H1 (cell line): ENCODE data around the gene CSGALNACT2. TPM values are rescaled to one million over a fixed set of nuclear protein-coding genes. Genes with fewer than 3 reads are reported as not detected.

ENCODE experiments used
- CTCF ChIA-PET: fragments of 300-600 bp; sonication (Branson Sonifier 250); formaldehyde crosslinking; loops from one replicate; lab custom pipeline; 2021; ENCODE audit not compliant: partially characterized antibody; lab: Charles Lee
- POLR2A ChIA-PET: fragments of 300-600 bp; sonication (Branson Sonifier 250); formaldehyde crosslinking; loops from one replicate; lab custom pipeline; 2021; ENCODE audit warnings: inconsistent platforms; ENCODE audit not compliant: partially characterized antibody; lab: Charles Lee
- DNase-seq, 2 experiments: peaks; one replicate each; pipeline versions ENCODE4 v3.0.0 to v3.0.0-alpha.2; 2010 to 2022; ENCODE audit warnings: low spot score in 2 of 2, low read depth in 1 of 2, mixed read lengths in 1 of 2
- FAIRE-seq: peaks from 2 replicates; lab custom pipeline; 2011; peaks lifted over from hg19 to GRCh38; lab: Jason Lieb, UNC
- H2AFZ ChIP-seq: 2 replicates; pipeline ENCODE4 v1.8.1; 2012; ENCODE audit warnings: low read length, inconsistent platforms
- H2AK5ac ChIP-seq: 2 replicates; pipeline ENCODE4 v1.6.1; 2013; ENCODE audit warnings: low read depth, low read length
- H2BK120ac ChIP-seq: replicated peaks from 2 replicates; pipeline ENCODE3; 2013; ENCODE audit warnings: low read depth, low read length, inconsistent platforms
- H2BK12ac ChIP-seq: 2 replicates; pipeline ENCODE4 v1.6.1; 2013; ENCODE audit warnings: low read depth, low read length
- H2BK15ac ChIP-seq: 2 replicates; pipeline ENCODE4 v1.6.1; 2013; ENCODE audit warnings: low read length
- H2BK20ac ChIP-seq: 2 replicates; pipeline ENCODE4 v1.6.1; 2013; ENCODE audit warnings: low read length
- H2BK5ac ChIP-seq: 2 replicates; pipeline ENCODE4 v1.6.1; 2013; ENCODE audit warnings: low read depth, low read length
- H3K14ac ChIP-seq: 2 replicates; pipeline ENCODE4 v1.6.1; 2013; ENCODE audit warnings: inconsistent platforms; ENCODE audit not compliant: insufficient read length
- H3K18ac ChIP-seq: 2 replicates; pipeline ENCODE4 v1.6.1; 2013; ENCODE audit warnings: low read length; ENCODE audit errors: extremely low read depth
- H3K23ac ChIP-seq: 2 replicates; pipeline ENCODE4 v1.6.1; 2013; ENCODE audit warnings: inconsistent platforms; ENCODE audit not compliant: insufficient read length
- H3K23me2 ChIP-seq: 2 replicates; pipeline ENCODE4 v1.6.1; 2013; ENCODE audit warnings: low read depth, low read length
- H3K27ac ChIP-seq: 2 replicates; pipeline ENCODE4 v1.6.1; 2011; ENCODE audit warnings: low read depth, low read length, inconsistent platforms
- H3K27me3 ChIP-seq, 4 experiments: replicated peaks in 1 of 4; 1 replicate in 1 of 4; 2 replicates in 3 of 4; pipeline versions ENCODE4 v1.6.1 to v1.8.1; 2011 to 2013; ENCODE audit warnings: low read length in 3 of 4, mild to moderate bottlenecking in 3 of 4, inconsistent platforms in 2 of 4, mixed read lengths in 2 of 4, moderate library complexity in 1 of 4; ENCODE audit not compliant: control insufficient read depth in 3 of 4, insufficient read depth in 3 of 4; ENCODE audit errors: extremely low read depth in 1 of 4
- H3K36me3 ChIP-seq, 4 experiments: 2 replicates each; pipeline versions ENCODE4 v1.6.1 to v1.8.1; 2011 to 2013; ENCODE audit warnings: mild to moderate bottlenecking in 4 of 4, low read length in 3 of 4, moderate library complexity in 2 of 4, control low read depth in 1 of 4, inconsistent platforms in 1 of 4; ENCODE audit not compliant: insufficient read depth in 4 of 4, control insufficient read depth in 2 of 4
- H3K4ac ChIP-seq: replicated peaks from 2 replicates; pipeline ENCODE3; 2013; ENCODE audit warnings: low read length, low read depth, mixed read lengths, inconsistent platforms; ENCODE audit not compliant: insufficient read length
- H3K4me1 ChIP-seq, 4 experiments: replicated peaks in 1 of 4; 1 replicate in 1 of 4; 2 replicates in 3 of 4; pipeline versions ENCODE4 v1.6.1 to v1.8.1; 2011 to 2013; ENCODE audit warnings: low read length in 3 of 4, inconsistent platforms in 2 of 4, mixed read lengths in 1 of 4; ENCODE audit not compliant: insufficient read depth in 4 of 4, control insufficient read depth in 3 of 4
- H3K4me2 ChIP-seq, 2 experiments: 2 replicates each; pipeline versions ENCODE4 v1.6.1 to v1.8.1; 2011 to 2013; ENCODE audit warnings: low read depth in 2 of 2, low read length in 2 of 2, control low read depth in 1 of 2, inconsistent platforms in 1 of 2, mild to moderate bottlenecking in 1 of 2; ENCODE audit not compliant: insufficient read depth in 1 of 2
- H3K4me3 ChIP-seq, 4 experiments: fragments of 200-600, 300-600 bp in 1 of 4; sonication (generic), shearing (Covaris generic), sonication (Bioruptor Twin) in 1 of 4; 2 replicates each; pipeline versions ENCODE4 v1.5.1 to v1.8.1; 2011 to 2016; ENCODE audit warnings: low read length in 4 of 4, low read depth in 3 of 4, control low read depth in 2 of 4, inconsistent platforms in 2 of 4, mild to moderate bottlenecking in 2 of 4, mixed read lengths in 1 of 4, moderate library complexity in 1 of 4; ENCODE audit not compliant: insufficient read depth in 2 of 4; ENCODE audit errors: extremely low read depth in 1 of 4
- H3K56ac ChIP-seq: replicated peaks from 2 replicates; pipeline ENCODE3; 2013; ENCODE audit warnings: low read depth, mild to moderate bottlenecking, mixed read lengths, low read length, inconsistent platforms; ENCODE audit not compliant: insufficient read length
- H3K79me1 ChIP-seq: 2 replicates; pipeline ENCODE4 v1.6.1; 2013; ENCODE audit warnings: low read depth, low read length, control low read depth
- H3K79me2 ChIP-seq, 2 experiments: 2 replicates each; pipeline versions ENCODE4 v1.6.1 to v1.8.1; 2012 to 2013; ENCODE audit warnings: low read length in 2 of 2, mild to moderate bottlenecking in 2 of 2, inconsistent platforms in 1 of 2; ENCODE audit not compliant: insufficient read depth in 2 of 2, control insufficient read depth in 1 of 2
- H3K9ac ChIP-seq, 4 experiments: replicated peaks in 1 of 4; 1 replicate in 1 of 4; 2 replicates in 3 of 4; pipeline versions ENCODE4 v1.6.1 to v1.8.1; 2011 to 2013; ENCODE audit warnings: low read depth in 3 of 4, low read length in 3 of 4, control low read depth in 2 of 4, mild to moderate bottlenecking in 2 of 4, moderate library complexity in 2 of 4, inconsistent platforms in 1 of 4; ENCODE audit errors: extremely low read depth in 1 of 4
- H3K9me3 ChIP-seq, 2 experiments: 2 replicates each; pipeline versions ENCODE4 v1.6.1 to v1.8.1; 2012 to 2013; ENCODE audit warnings: mild to moderate bottlenecking in 2 of 2, moderate library complexity in 2 of 2, control low read depth in 1 of 2, inconsistent platforms in 1 of 2, low read depth in 1 of 2, low read length in 1 of 2, mixed read lengths in 1 of 2; ENCODE audit not compliant: insufficient read depth in 2 of 2
- H4K20me1 ChIP-seq, 2 experiments: replicated peaks in 1 of 2; 2 replicates each; pipeline versions ENCODE3 to v1.8.1; 2011 to 2013; ENCODE audit warnings: inconsistent platforms in 2 of 2, low read length in 2 of 2, mild to moderate bottlenecking in 1 of 2; ENCODE audit not compliant: insufficient read depth in 2 of 2, control insufficient read depth in 1 of 2
- H4K5ac ChIP-seq: 2 replicates; pipeline ENCODE4 v1.6.1; 2013; ENCODE audit warnings: low read length, low read depth, mixed read lengths, inconsistent platforms; ENCODE audit not compliant: insufficient read length
- H4K8ac ChIP-seq: 2 replicates; pipeline ENCODE4 v1.8.0; 2013; ENCODE audit warnings: mild to moderate bottlenecking, moderate library complexity, low read length, inconsistent platforms; ENCODE audit not compliant: insufficient read depth; ENCODE audit errors: extremely low read depth
- H4K91ac ChIP-seq: replicated peaks from 2 replicates; pipeline ENCODE3; 2013; ENCODE audit warnings: low read length, mixed read lengths, inconsistent platforms; ENCODE audit not compliant: insufficient read length
- BRCA1 ChIP-seq: IDR thresholded peaks from 2 replicates; pipeline ENCODE4 v1.6.1; 2012; ENCODE audit warnings: low read depth, low read length, improper control_type of control experiment
- CHD1 ChIP-seq: IDR thresholded peaks from 2 replicates; pipeline ENCODE4 v1.6.1; 2012; ENCODE audit warnings: low read depth, low read length, improper control_type of control experiment
- HDAC6 ChIP-seq: IDR thresholded peaks from one replicate; pipeline ENCODE4 v1.7.1; 2012; ENCODE audit warnings: low read depth, mild to moderate bottlenecking, inconsistent platforms, low read length, moderate library complexity
- NRF1 ChIP-seq: IDR thresholded peaks from 2 replicates; pipeline ENCODE4 v1.6.1; 2011; ENCODE audit warnings: mild to moderate bottlenecking, low read depth, low read length, improper control_type of control experiment
- POLR2AphosphoS5 ChIP-seq: IDR thresholded peaks from 2 replicates; pipeline ENCODE4 v1.6.1; 2011; ENCODE audit warnings: low read depth, low read length
- WGBS, 2 experiments: shearing (Covaris generic) in 1 of 2; methylation state at CpG; one replicate each; pipeline versions ENCODE4 v1.1.6 to v1.1.7; 2013 to 2015; ENCODE audit warnings: low lambda C conversion rate in 2 of 2, mixed read lengths in 2 of 2, inconsistent platforms in 1 of 2, low coverage in 1 of 2, missing lambda C conversion rate in 1 of 2; ENCODE audit not compliant: insufficient replicate concordance in 2 of 2, insufficient coverage in 1 of 2, insufficient read length in 1 of 2; ENCODE audit errors: extremely low coverage in 1 of 2, missing lambda C conversion rate in 1 of 2; 5-methylcytosine and 5-hydroxymethylcytosine counted together
- polyA plus RNA-seq, 7 experiments: library from polyadenylated mRNA; depleted of rRNA in 3 of 7; stranded (reverse) in 5 of 7; unstranded in 2 of 7; fragments of >200 nt in 5 of 7; fragments of 200-250 nt in 2 of 7; gene quantifications; 1 replicate in 5 of 7; 2 replicates in 1 of 7; 4 replicates in 1 of 7; pipeline versions ENCODE4 v1.2.1 to v1.2.3, GENCODE V29; 2011 to 2013; ENCODE audit warnings: missing spikeins in 2 of 7, mixed read lengths in 2 of 7
- total RNA-seq: library from RNA; stranded (reverse); fragmentation: NEBNext Ultra II Directional; extraction: Animal tissue kit (Norgen Biotek cat#: 25700); gene quantifications from 2 replicates; pipeline ENCODE4 v1.2.1, GENCODE V29; 2021

The CSGALNACT2 gene
- total and polyA plus RNA-seq, 2 of the 8 experiments (the other 6 are each of a cell fraction or from before 2014, with no cell fraction given), result 2.6 to 5.3 TPM

GRCh38 chr10:43218951-43219837 lies 80.9 kb downstream of the CSGALNACT2 start:
- no peak overlapping the region for H2BK15ac ChIP-seq
- no peak overlapping the region for H3K27ac ChIP-seq
- DNase-seq, result no peak
- H2BK12ac ChIP-seq, result no peak overlapping the region
- no peak overlapping the region for H3K14ac ChIP-seq
- H3K79me1 ChIP-seq, result no peaks in the 10 kb centered on the region
- H3K27me3 ChIP-seq, result no peaks in the 10 kb centered on the region
- no peak overlapping the region for H3K18ac ChIP-seq
- H3K36me3 ChIP-seq, result no peaks in the 10 kb centered on the region
- no peak overlapping the region for H3K4me3 ChIP-seq
- H3K9ac ChIP-seq, result no peak overlapping the region
- no peak overlapping the region for H2BK120ac ChIP-seq
- H4K20me1 ChIP-seq, result peaks cover 0 to 1% of the 10 kb centered on the region in 2 experiments
- no peaks in the 10 kb centered on the region for H3K79me2 ChIP-seq
- TF ChIP-seq NRF1, result no peak
- TF ChIP-seq BRCA1, result no peak
- no peak for TF ChIP-seq CHD1
- no peak for TF ChIP-seq HDAC6
- no peak for TF ChIP-seq POLR2AphosphoS5
- TF ChIP-seq, all 59 proteins: peak for 0
- POLR2A ChIA-PET, result interaction anchor here (0.9 kb wide), 1 partner anchor 47 kb away, joined by 3 read pairs; the partner anchor contains the start of gene RASGEF1A
- no peaks in the 10 kb centered on the region for H3K23me2 ChIP-seq
- no peaks in the 10 kb centered on the region for H3K9me3 ChIP-seq
- no peak overlapping the region for H3K4ac ChIP-seq
- peaks cover 0 to 11% (median 2%) of the 10 kb centered on the region in 4 experiments; a peak in 4 of 7 replicates for H3K4me1 ChIP-seq
- no peak overlapping the region for H3K23ac ChIP-seq
- no peak overlapping the region for H3K56ac ChIP-seq
- no peak for FAIRE-seq
- H2BK5ac ChIP-seq, result no peak overlapping the region
- no peak overlapping the region for H2AK5ac ChIP-seq
- WGBS, 2 experiments, result 93% methylated on average over 18 of the region's 18 CpGs; no CpG with 5 or more reads in 1 of the 2 experiments
- H3K4me2 ChIP-seq, result no peak overlapping the region
- H4K5ac ChIP-seq, result no peak overlapping the region
- CTCF ChIA-PET, result interaction anchor here (0.7 to 12.7 kb wide), 9 partner anchors 10 to 237 kb away, joined by 3 to 159 read pairs (median 6); no protein-coding TSS in a partner anchor
- no peak overlapping the region for H2BK20ac ChIP-seq
- no peak overlapping the region for H4K8ac ChIP-seq
- H4K91ac ChIP-seq, result no peak overlapping the region
- no peak overlapping the region for H2AFZ ChIP-seq
